H9 (cell line): ENCODE data around the gene FN1. TPM values are rescaled to one million over a fixed set of nuclear protein-coding genes. Genes with fewer than 3 reads are reported as not detected.

Source experiments
- DNase-seq: peaks from one replicate; pipeline ENCODE4 v3.0.0-alpha.2; 2017
- H2AFZ ChIP-seq: one replicate; pipeline ENCODE4 v1.6.1; 2013; ENCODE audit warnings: mild to moderate bottlenecking, low read length, control low read depth, moderate library complexity
- H2AK5ac ChIP-seq: 2 replicates; pipeline ENCODE4 v1.6.1; 2013; ENCODE audit warnings: low read length, control low read depth, mixed read lengths; ENCODE audit not compliant: insufficient read length
- H2BK120ac ChIP-seq: one replicate; pipeline ENCODE4 v1.6.1; 2013; ENCODE audit warnings: low read depth, mild to moderate bottlenecking, low read length, control low read depth, inconsistent platforms; ENCODE audit not compliant: poor library complexity, severe bottlenecking
- H2BK12ac ChIP-seq: 2 replicates; pipeline ENCODE4 v1.6.1; 2013; ENCODE audit warnings: low read length, control low read depth, mixed read lengths, low read depth; ENCODE audit not compliant: insufficient read length
- H2BK15ac ChIP-seq: 2 replicates; pipeline ENCODE4 v1.6.1; 2013; ENCODE audit warnings: low read depth, low read length, control low read depth
- H2BK20ac ChIP-seq: one replicate; pipeline ENCODE4 v1.6.1; 2013; ENCODE audit warnings: low read depth, mild to moderate bottlenecking, low read length, control low read depth, inconsistent platforms; ENCODE audit not compliant: poor library complexity, severe bottlenecking
- H2BK5ac ChIP-seq: 2 replicates; pipeline ENCODE4 v1.6.1; 2013; ENCODE audit warnings: low read length, control low read depth, mixed read lengths; ENCODE audit not compliant: insufficient read length
- H3K14ac ChIP-seq: 2 replicates; pipeline ENCODE4 v1.6.1; 2013; ENCODE audit warnings: low read length, control low read depth; ENCODE audit not compliant: insufficient read depth
- H3K18ac ChIP-seq: 2 replicates; pipeline ENCODE4 v1.6.1; 2013; ENCODE audit warnings: low read depth, mild to moderate bottlenecking, mixed read lengths, low read length, control low read depth; ENCODE audit not compliant: insufficient read length
- H3K23ac ChIP-seq: 2 replicates; pipeline ENCODE4 v1.6.1; 2013; ENCODE audit warnings: low read length, control low read depth, mixed read lengths, low read depth; ENCODE audit not compliant: insufficient read length
- H3K23me2 ChIP-seq: 2 replicates; pipeline ENCODE4 v1.6.1; 2013; ENCODE audit warnings: low read depth, mild to moderate bottlenecking, mixed read lengths, low read length, control low read depth; ENCODE audit not compliant: insufficient read length, poor library complexity, severe bottlenecking
- H3K27ac ChIP-seq: 2 replicates; pipeline ENCODE4 v1.5.1; 2013; ENCODE audit warnings: low read length, control low read depth, mixed read lengths, low read depth; ENCODE audit not compliant: insufficient read length
- H3K27me3 ChIP-seq: 2 replicates; pipeline ENCODE4 v1.6.1; 2013; ENCODE audit warnings: low read length, control low read depth, inconsistent platforms; ENCODE audit not compliant: insufficient read depth
- H3K4ac ChIP-seq: 2 replicates; pipeline ENCODE4 v1.6.1; 2013; ENCODE audit warnings: low read depth, mild to moderate bottlenecking, control low read depth, inconsistent platforms, low read length, moderate library complexity
- H3K4me1 ChIP-seq: 2 replicates; pipeline ENCODE4 v1.6.1; 2013; ENCODE audit warnings: low read length, control low read depth, inconsistent platforms; ENCODE audit not compliant: insufficient read depth
- H3K4me2 ChIP-seq: 2 replicates; pipeline ENCODE4 v1.6.1; 2013; ENCODE audit warnings: low read length, control low read depth, mixed read lengths; ENCODE audit not compliant: insufficient read length, insufficient read depth
- H3K56ac ChIP-seq: 2 replicates; pipeline ENCODE4 v1.6.1; 2013; ENCODE audit warnings: low read depth, mild to moderate bottlenecking, mixed read lengths, low read length, control low read depth; ENCODE audit not compliant: insufficient read length
- H3K79me1 ChIP-seq: 2 replicates; pipeline ENCODE4 v1.6.1; 2013; ENCODE audit warnings: low read depth, mild to moderate bottlenecking, moderate library complexity, low read length, control low read depth, inconsistent platforms; ENCODE audit not compliant: insufficient read depth, poor library complexity, severe bottlenecking
- H3K79me2 ChIP-seq: 2 replicates; pipeline ENCODE4 v1.6.1; 2013; ENCODE audit warnings: low read length, control low read depth, inconsistent platforms; ENCODE audit not compliant: insufficient read depth
- H3K9ac ChIP-seq: 2 replicates; pipeline ENCODE4 v1.6.1; 2013; ENCODE audit warnings: low read length, control low read depth, mixed read lengths; ENCODE audit not compliant: insufficient read length; ENCODE audit errors: extremely low read depth
- H3K9me3 ChIP-seq: one replicate; pipeline ENCODE4 v1.6.1; 2013; ENCODE audit warnings: low read depth, low read length, inconsistent platforms; ENCODE audit not compliant: control insufficient read depth
- H3T11ph ChIP-seq: one replicate; pipeline ENCODE4 v1.6.1; 2013; ENCODE audit warnings: mild to moderate bottlenecking, low read length, control low read depth, inconsistent platforms
- H4K20me1 ChIP-seq: one replicate; pipeline ENCODE4 v1.6.1; 2013; ENCODE audit not compliant: control insufficient read depth, insufficient read length, insufficient read depth
- H4K5ac ChIP-seq: 2 replicates; pipeline ENCODE4 v1.6.1; 2013; ENCODE audit warnings: low read depth, mild to moderate bottlenecking, mixed read lengths, low read length, control low read depth; ENCODE audit not compliant: insufficient read length
- H4K8ac ChIP-seq: replicated peaks from 2 replicates; pipeline ENCODE4 v1.6.1; 2013; ENCODE audit warnings: low read length, control low read depth, mixed read lengths, low read depth; ENCODE audit not compliant: insufficient read length
- H4K91ac ChIP-seq: 2 replicates; pipeline ENCODE4 v1.6.1; 2013; ENCODE audit warnings: low read depth, mild to moderate bottlenecking, moderate library complexity, mixed read lengths, low read length, control low read depth; ENCODE audit not compliant: insufficient read length
- H3K27ac Mint-ChIP-seq, 3 experiments: 2 replicates in 2 of 3; 3 replicates in 1 of 3; pipeline ENCODE4 v1.8.0; 2020 to 2021; ENCODE audit warnings: mixed read lengths in 3 of 3, mild to moderate bottlenecking in 1 of 3, moderate library complexity in 1 of 3
- H3K27me3 Mint-ChIP-seq: 2 replicates; pipeline ENCODE4 v1.8.0; 2021; ENCODE audit warnings: low read depth, mild to moderate bottlenecking, moderate library complexity, mixed read lengths
- H3K36me3 Mint-ChIP-seq, 3 experiments: 2 replicates in 2 of 3; 3 replicates in 1 of 3; pipeline ENCODE4 v1.8.0; 2020 to 2021; ENCODE audit warnings: low read depth in 3 of 3, mixed read lengths in 3 of 3; ENCODE audit not compliant: insufficient read depth in 1 of 3
- H3K4me1 Mint-ChIP-seq, 2 experiments: 2 replicates each; pipeline ENCODE4 v1.8.0; 2020; ENCODE audit warnings: mixed read lengths in 2 of 2
- H3K4me3 Mint-ChIP-seq, 2 experiments: 2 replicates in 1 of 2; 3 replicates in 1 of 2; pipeline ENCODE4 v1.8.0; 2020 to 2021; ENCODE audit warnings: mild to moderate bottlenecking in 2 of 2, mixed read lengths in 2 of 2, moderate library complexity in 1 of 2
- H3K9me3 Mint-ChIP-seq, 2 experiments: 2 replicates in 1 of 2; 3 replicates in 1 of 2; pipeline ENCODE4 v1.8.0; 2020; ENCODE audit warnings: mild to moderate bottlenecking in 2 of 2, mixed read lengths in 2 of 2, moderate library complexity in 1 of 2
- CTCF ChIP-seq: fragments of 200-600 bp; sonication (generic); conservative IDR thresholded peaks from 3 replicates; pipeline ENCODE4 v1.8.0; 2021; ENCODE audit warnings: antibody characterized with exemption, mild to moderate bottlenecking
- WGBS: extraction: QIAGEN DNeasy Blood & Tissue Kit; methylation state at CpG from one replicate; pipeline ENCODE4 v1.1.7; 2013; ENCODE audit warnings: missing lambda C conversion rate, low lambda C conversion rate, mixed read lengths; ENCODE audit not compliant: insufficient read length; ENCODE audit errors: extremely low coverage; 5-methylcytosine and 5-hydroxymethylcytosine counted together
- total RNA-seq: library from RNA; stranded (reverse); gene quantifications from 2 replicates; pipeline ENCODE4 v1.2.1, GENCODE V29; 2021

Gene FN1
- total RNA-seq, 1 experiment from 2014 or later, result 56.0 TPM

DNA sequence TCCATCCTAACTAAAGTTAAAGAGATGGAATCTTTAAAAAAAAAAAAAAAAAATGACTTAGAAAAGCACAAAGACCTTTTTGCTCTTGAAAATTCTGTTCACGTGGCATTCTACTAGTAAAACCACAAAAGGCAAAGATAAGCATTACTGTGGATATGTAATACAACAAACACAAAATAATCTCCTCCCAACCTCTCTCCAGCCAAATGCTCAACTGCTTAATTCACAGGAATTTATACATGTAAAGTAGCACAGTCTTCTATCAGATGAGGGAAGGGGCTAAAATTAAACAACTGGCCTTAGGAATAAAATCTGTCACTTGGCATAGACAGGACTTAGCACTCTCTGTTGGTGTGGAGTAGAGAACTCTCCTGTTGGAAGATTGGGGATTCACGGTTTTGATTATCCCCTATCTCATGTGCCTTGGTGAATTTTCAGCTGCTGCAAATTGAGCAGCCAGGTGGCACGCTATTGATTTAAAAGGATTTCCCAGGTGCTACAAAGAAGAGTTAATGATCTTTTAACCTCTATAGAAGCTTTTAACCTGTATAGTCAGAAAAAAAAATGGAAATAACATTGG lies 66.6 kb downstream of the FN1 start:
- no CpG with 5 or more reads among the region's 3 CpGs for WGBS

More for the DNA sequence above, 66.6 kb downstream of the FN1 start:
- H3K27ac Mint-ChIP-seq, result no peak overlapping the region; a peak in 2 of 7 replicates
- Histone ChIP-seq H3K79me2 (no peaks in the 10 kb centered on the region), H4K5ac (no peak overlapping the region), H2BK15ac (no peak overlapping the region), H3K23ac (no peak overlapping the region), H2BK20ac (no peak overlapping the region), H4K8ac (no peak overlapping the region), H3K9ac (no peak overlapping the region), H3K18ac (no peak overlapping the region), H3K4ac (no peak overlapping the region), H2AK5ac (no peak overlapping the region), H2BK5ac (no peak overlapping the region), H2BK12ac (no peak overlapping the region), H3K79me1 (no peaks in the 10 kb centered on the region), H3T11ph (no peak overlapping the region), H4K20me1 (no peaks in the 10 kb centered on the region), H2BK120ac (no peak overlapping the region), H3K56ac (no peak overlapping the region), H3K4me2 (no peak overlapping the region), H3K27ac (no peak overlapping the region), H3K4me1 (no peaks in the 10 kb centered on the region), H3K27me3 (no peaks in the 10 kb centered on the region), H3K14ac (no peak overlapping the region), H4K91ac (no peak overlapping the region), H3K9me3 (no peaks in the 10 kb centered on the region), H2AFZ (no peak overlapping the region), H3K23me2 (no peaks in the 10 kb centered on the region)
- DNase-seq, result no peak
- H3K36me3 Mint-ChIP-seq, result peaks cover 12 to 44% (median 25%) of the 10 kb centered on the region in 3 experiments
- no peaks in the 10 kb centered on the region for H3K27me3 Mint-ChIP-seq
- TF ChIP-seq CTCF, result no peak
- no peak overlapping the region for H3K4me3 Mint-ChIP-seq
- H3K4me1 Mint-ChIP-seq, result no peaks in the 10 kb centered on the region
- H3K9me3 Mint-ChIP-seq, result no peaks in the 10 kb centered on the region
